K562 (cell line): ENCODE data around the gene GALNT18. TPM values are rescaled to one million over a fixed set of nuclear protein-coding genes. Genes with fewer than 3 reads are reported as not detected.

Source experiments
- ATAC-seq: fragments of 200-7000 bp; cut with Tn5 transposase; 3 replicates; pipeline ENCODE4 v1.9.1; 2020; ENCODE audit warnings: moderate library complexity
- BruUV-seq: library from RNA; stranded (reverse); fragments of 400-500 nt; replicated peaks from 2 replicates; lab custom pipeline; 2021; lab: Mats Ljungman, UMichigan
- CTCF ChIA-PET: fragments of 300-600 bp; formaldehyde crosslinking; extraction: SDS; loops from one replicate; lab custom pipeline; 2021; ENCODE audit warnings: low intra/inter-chr PET ratio; lab: Yijun Ruan, JAX
- POLR2A ChIA-PET: fragments of 300-600, 350-650 bp; sonication (Branson Sonifier 250); formaldehyde crosslinking; extraction: SDS; loops from one replicate; lab custom pipeline; 2021; ENCODE audit warnings: antibody characterized with exemption, inconsistent platforms; lab: Yijun Ruan, JAX
- DNase-seq, 4 experiments: peaks; one replicate each; pipeline versions ENCODE4 v3.0.0 to v3.0.0-alpha.2; 2011 to 2018; ENCODE audit warnings: low spot score in 3 of 4, mixed read lengths in 3 of 4; ENCODE audit errors: extremely low read depth in 1 of 4
- FAIRE-seq: peaks from 2 replicates; lab custom pipeline; 2011; peaks lifted over from hg19 to GRCh38; lab: Jason Lieb, UNC
- H2AFZ ChIP-seq: 2 replicates; pipeline ENCODE4 v1.6.0; 2011; ENCODE audit warnings: low read depth, low read length, control low read depth, inconsistent platforms
- H3K27ac ChIP-seq: fragments of 200-600 bp; 3 replicates; pipeline ENCODE4 v1.8.0; 2011; ENCODE audit warnings: low read depth, mild to moderate bottlenecking, control low read depth, inconsistent platforms, low read length, moderate library complexity, mixed read lengths; ENCODE audit errors: extremely low read depth
- H3K27me3 ChIP-seq, 2 experiments: fragments of 300-600 bp in 1 of 2; 2 replicates in 1 of 2; 3 replicates in 1 of 2; pipeline versions ENCODE4 v1.6.0 to v1.8.0; 2011; ENCODE audit warnings: inconsistent platforms in 2 of 2, low read length in 2 of 2, mild to moderate bottlenecking in 1 of 2, mixed read lengths in 1 of 2, moderate library complexity in 1 of 2; ENCODE audit not compliant: control insufficient read depth in 2 of 2, insufficient read depth in 2 of 2
- H3K36me3 ChIP-seq: fragments of 300-600 bp; 3 replicates; pipeline ENCODE4 v1.8.0; 2011; ENCODE audit warnings: mild to moderate bottlenecking, low read length, inconsistent platforms; ENCODE audit not compliant: control insufficient read depth, insufficient read depth
- H3K4me1 ChIP-seq, 2 experiments: fragments of 200-600 bp in 1 of 2; replicated peaks in 1 of 2; 2 replicates in 1 of 2; 3 replicates in 1 of 2; pipeline versions ENCODE4 v1.5.1 to v1.8.0; 2011; ENCODE audit warnings: inconsistent platforms in 2 of 2, low read length in 2 of 2, mild to moderate bottlenecking in 1 of 2, mixed read lengths in 1 of 2, moderate library complexity in 1 of 2; ENCODE audit not compliant: control insufficient read depth in 2 of 2, insufficient read depth in 2 of 2
- H3K4me2 ChIP-seq: 2 replicates; pipeline ENCODE4 v1.6.1; 2011; ENCODE audit warnings: low read length, control low read depth, inconsistent platforms, mixed read lengths; ENCODE audit not compliant: insufficient read depth
- H3K4me3 ChIP-seq: fragments of 200-600 bp; sonication (generic), shearing (Covaris generic); 2 replicates; pipeline ENCODE4 v1.5.1; 2016; ENCODE audit warnings: control low read depth, inconsistent platforms
- H3K79me2 ChIP-seq: fragments of 200-600 bp; 3 replicates; pipeline ENCODE4 v1.8.0; 2011; ENCODE audit warnings: low read length, inconsistent platforms; ENCODE audit not compliant: control insufficient read depth, insufficient read depth
- H3K9ac ChIP-seq, 2 experiments: 2 replicates each; pipeline versions ENCODE4 v1.6.0 to v1.6.1; 2011; ENCODE audit warnings: low read depth in 2 of 2, low read length in 2 of 2, control low read depth in 1 of 2, inconsistent platforms in 1 of 2, mild to moderate bottlenecking in 1 of 2, mixed read lengths in 1 of 2; ENCODE audit not compliant: insufficient read depth in 1 of 2
- H3K9me1 ChIP-seq: one replicate; pipeline ENCODE4 v1.6.0; 2011; ENCODE audit warnings: inconsistent platforms, mild to moderate bottlenecking, low read length, moderate library complexity; ENCODE audit not compliant: control insufficient read depth, insufficient read depth
- H3K9me3 ChIP-seq: replicated peaks from 2 replicates; pipeline ENCODE4 v1.5.1; 2011; ENCODE audit warnings: low read depth, low read length, inconsistent platforms; ENCODE audit not compliant: control insufficient read depth, insufficient read depth
- H4K20me1 ChIP-seq: replicated peaks from 2 replicates; pipeline ENCODE4 v1.6.1; 2011; ENCODE audit warnings: low read length, inconsistent platforms, mixed read lengths; ENCODE audit not compliant: control insufficient read depth, insufficient read depth
- CBFB ChIP-seq: sonication (generic); formaldehyde crosslinking; IDR thresholded peaks from 2 replicates; pipeline ENCODE4 v1.4.0; 2020; ENCODE audit warnings: mild to moderate bottlenecking, missing genetic modification reagents
- ELF4 ChIP-seq: fragments of 450-650 bp; formaldehyde crosslinking; IDR thresholded peaks from 2 replicates; pipeline ENCODE4 v1.4.0; 2022; ENCODE audit warnings: missing genetic modification characterization
- ETS2 ChIP-seq: IDR thresholded peaks from 2 replicates; pipeline ENCODE4 v1.6.1; 2016; ENCODE audit warnings: borderline replicate concordance, missing genetic modification characterization, mild to moderate bottlenecking, moderate library complexity, missing compliant biosample characterization; ENCODE audit not compliant: poor library complexity, severe bottlenecking
- FIP1L1 ChIP-seq: fragments of 200-400 bp; formaldehyde crosslinking; IDR thresholded peaks from 2 replicates; pipeline ENCODE4 v1.6.1; 2018; ENCODE audit warnings: mild to moderate bottlenecking, low read depth, low read length; ENCODE audit not compliant: poor library complexity, severe bottlenecking
- FOXK1 ChIP-seq: sonication (generic); formaldehyde crosslinking; IDR thresholded peaks from 2 replicates; pipeline ENCODE4 v1.8.0; 2022; ENCODE audit warnings: missing genetic modification reagents, mild to moderate bottlenecking, borderline replicate concordance
- GTF2E2 ChIP-seq: fragments of 200-800 bp; sonication (Bioruptor generic); IDR thresholded peaks from 2 replicates; pipeline ENCODE4 v1.6.1; 2016; ENCODE audit warnings: missing genetic modification characterization, missing compliant biosample characterization
- KAT8 ChIP-seq: fragments of 450-650 bp; IDR thresholded peaks from 2 replicates; pipeline ENCODE4 v1.6.1; 2016; ENCODE audit warnings: low read depth, mild to moderate bottlenecking
- POLR2A ChIP-seq: fragments of 450-650 bp; conservative IDR thresholded peaks from 2 replicates; pipeline ENCODE4 v1.6.1; 2016
- SLC30A9 ChIP-seq: fragments of 250-450 bp; sonication (Bioruptor Pico); IDR thresholded peaks from 2 replicates; pipeline ENCODE4 v1.8.0; 2022; ENCODE audit warnings: mild to moderate bottlenecking, moderate library complexity
- SMARCE1 ChIP-seq: fragments of 450-650 bp; IDR thresholded peaks from 2 replicates; pipeline ENCODE4 v1.7.1; 2016; ENCODE audit warnings: mild to moderate bottlenecking
- TAF9B ChIP-seq: fragments of 450-650 bp; IDR thresholded peaks from 2 replicates; pipeline ENCODE4 v1.6.1; 2018; ENCODE audit warnings: mild to moderate bottlenecking; ENCODE audit not compliant: partially characterized antibody
- TFE3 ChIP-seq: fragments of 450-650 bp; formaldehyde crosslinking; IDR thresholded peaks from 2 replicates; pipeline ENCODE4 v1.4.0; 2020; ENCODE audit warnings: mild to moderate bottlenecking, mixed read lengths
- TSHZ1 ChIP-seq: fragments of 250-450 bp; sonication (Bioruptor Pico); IDR thresholded peaks from 2 replicates; pipeline ENCODE4 v1.4.0; 2020; ENCODE audit warnings: mild to moderate bottlenecking, moderate library complexity
- ZNF316 ChIP-seq: fragments of 450-650 bp; IDR thresholded peaks from 2 replicates; pipeline ENCODE4 v1.6.1; 2016
- ZNF707 ChIP-seq: fragments of 250-450 bp; sonication (Bioruptor Pico); conservative IDR thresholded peaks from 2 replicates; pipeline ENCODE4 v1.8.0; 2022; ENCODE audit warnings: inconsistent platforms, mild to moderate bottlenecking, moderate library complexity
- ZNF766 ChIP-seq: fragments of 200-800 bp; sonication (Bioruptor generic); conservative IDR thresholded peaks from 2 replicates; pipeline ENCODE4 v1.6.1; 2016; ENCODE audit warnings: missing genetic modification characterization, missing compliant biosample characterization
- WGBS: fragments of 100-300 bp; shearing (Covaris generic); methylation state at CpG from one replicate; pipeline ENCODE4 v1.1.6; 2016; ENCODE audit warnings: low coverage, mixed read lengths; ENCODE audit not compliant: insufficient coverage; ENCODE audit errors: missing lambda C conversion rate; 5-methylcytosine and 5-hydroxymethylcytosine counted together
- in situ Hi-C: fragments of 300-500 bp; cut with MboI; formaldehyde crosslinking; loops from 4 replicates; pipeline ENCODE4 v1.15.0; 2018; ENCODE audit warnings: inconsistent platforms, mixed read lengths
- intact Hi-C: fragments of 100-400 bp; cut with micrococcal nuclease; formaldehyde crosslinking; loops from 2 replicates; pipeline ENCODE4 v1.14.2; 2022
- polyA plus RNA-seq, 8 experiments: library from polyadenylated mRNA; depleted of rRNA in 4 of 8; stranded (reverse) in 5 of 8; unstranded in 3 of 8; fragments of >200 nt; fragmentation: Nextera tagmentation in 2 of 8; fragmentation: Illumina TruSeq in 1 of 8; extraction: Ambion mirVana in 2 of 8; extraction: Trizol in 1 of 8; gene quantifications; 2 replicates each; pipeline versions ENCODE4 v1.2.1 to v1.2.3, GENCODE V29; 2011 to 2014; ENCODE audit warnings: inconsistent platforms in 1 of 8, missing spikeins in 1 of 8
- total RNA-seq, 7 experiments: library from RNA; depleted of rRNA in 6 of 7; stranded (reverse); fragments of >200 nt in 6 of 7; fragmentation: Illumina TruSeq in 2 of 7; extraction: Trizol in 2 of 7; gene quantifications; 2 replicates each; pipeline versions ENCODE4 v1.2.1 to v1.2.3, GENCODE V29; 2011 to 2021; ENCODE audit warnings: low replicate concordance in 1 of 7
- TF ChIP-seq, protein P1 (sequence below): fragments of 450-650 bp; IDR thresholded peaks from 2 replicates; pipeline ENCODE4 v1.6.1; 2017; ENCODE audit warnings: mild to moderate bottlenecking, moderate library complexity

GALNT18 gene
- total and polyA plus RNA-seq, 9 of the 15 experiments (the other 6 are each of a cell fraction or from before 2014, with no cell fraction given), result not detected

GRCh38 chr11:11426226-11426952 lies 195.4 kb downstream of the GALNT18 start:
- Histone ChIP-seq H3K27me3 (peaks cover 5 to 33% of the 10 kb centered on the region in 2 experiments; a peak in 3 of 5 replicates), H3K9me1 (no peaks in the 10 kb centered on the region), H3K9ac (no peak overlapping the region), H3K4me1 (no peaks in the 10 kb centered on the region), H3K36me3 (no peaks in the 10 kb centered on the region; the same call in 2 of the 3 replicates), H3K4me2 (no peak overlapping the region), H4K20me1 (no peaks in the 10 kb centered on the region; the same call in 1 of the 2 replicates), H3K79me2 (no peaks in the 10 kb centered on the region), H3K27ac (no peak overlapping the region), H3K4me3 (no peak overlapping the region), H2AFZ (no peak overlapping the region), H3K9me3 (no peaks in the 10 kb centered on the region)
- CTCF ChIA-PET, result no interaction called here
- FAIRE-seq, result no peak
- no TSS peak for BruUV-seq
- POLR2A ChIA-PET, result interaction anchor here (0.7 to 0.8 kb wide), 2 partner anchors 199 to 317 kb away, joined by 3 to 4 read pairs; no protein-coding TSS in a partner anchor
- no peak for DNase-seq
- no peak for ATAC-seq
- in situ Hi-C loops, result no loop called here
- intact Hi-C loops, result no loop called here
- WGBS, result 0% methylated on average over 4 of the region's 4 CpGs
- TF ChIP-seq ZNF316, result no peak
- no peak for TF ChIP-seq ELF4 (CRISPR knock-in tag)
- TF ChIP-seq ZNF707 (CRISPR knock-in tag), result no peak
- TF ChIP-seq TFE3, result no peak
- no peak for TF ChIP-seq SMARCE1
- no peak for TF ChIP-seq POLR2A
- TF ChIP-seq FOXK1, result no peak
- TF ChIP-seq SLC30A9 (CRISPR knock-in tag), result no peak
- TF ChIP-seq TAF9B, result no peak
- TF ChIP-seq KAT8, result no peak
- no peak for TF ChIP-seq TSHZ1 (CRISPR knock-in tag)
- no peak for TF ChIP-seq FIP1L1
- no peak for TF ChIP-seq ZNF766 (CRISPR knock-in tag)
- TF ChIP-seq, protein P1, sequence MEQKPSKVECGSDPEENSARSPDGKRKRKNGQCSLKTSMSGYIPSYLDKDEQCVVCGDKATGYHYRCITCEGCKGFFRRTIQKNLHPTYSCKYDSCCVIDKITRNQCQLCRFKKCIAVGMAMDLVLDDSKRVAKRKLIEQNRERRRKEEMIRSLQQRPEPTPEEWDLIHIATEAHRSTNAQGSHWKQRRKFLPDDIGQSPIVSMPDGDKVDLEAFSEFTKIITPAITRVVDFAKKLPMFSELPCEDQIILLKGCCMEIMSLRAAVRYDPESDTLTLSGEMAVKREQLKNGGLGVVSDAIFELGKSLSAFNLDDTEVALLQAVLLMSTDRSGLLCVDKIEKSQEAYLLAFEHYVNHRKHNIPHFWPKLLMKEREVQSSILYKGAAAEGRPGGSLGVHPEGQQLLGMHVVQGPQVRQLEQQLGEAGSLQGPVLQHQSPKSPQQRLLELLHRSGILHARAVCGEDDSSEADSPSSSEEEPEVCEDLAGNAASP, result no peak
- no peak for TF ChIP-seq GTF2E2 (tag)
- TF ChIP-seq ETS2 (tag), result no peak
- TF ChIP-seq CBFB (CRISPR knock-in tag), result no peak
